Stimulated activated CD8-positive, alpha-beta memory T cell treated with anti-CD3 and anti-CD28 coated beads, Interleukin-7, amount 100 ng/mL, for 1 hour (primary cell): ENCODE data around the gene OR9A4.

ENCODE experiments used
- DNase-seq, 2 donors: peaks; one replicate each; pipeline ENCODE4 v3.0.0-alpha.2; 2020; ENCODE audit warnings: low read depth in 2 of 2

Gene OR9A4

GRCh38 chr7:141946796-141947195 lies 30.6 kb downstream of the OR9A4 start, which contains the start of gene CLEC5A:
TSS of gene CLEC5A (minus strand) at chr7:141946974. CDS start at chr7:141946292, 682 bp downstream.
- no peak for DNase-seq

- DNase-seq, result no peak
These were observed 32.8 kb downstream of the OR9A4 start for GRCh38 chr7:141949021-141949420.

GRCh38 chr7:141949451-141949850 lies 33.3 kb downstream of the OR9A4 start:
- no peak for DNase-seq

GRCh38 chr7:141949911-141950310 lies 33.7 kb downstream of the OR9A4 start:
- no peak for DNase-seq

GRCh38 chr7:141950806-141951205 lies 34.6 kb downstream of the OR9A4 start:
- DNase-seq, result no peak

- DNase-seq, result no peak
These were observed 36.3 kb downstream of the OR9A4 start for GRCh38 chr7:141952461-141952860.

GRCh38 chr7:141954334-141954733 lies 38.1 kb downstream of the OR9A4 start:
- DNase-seq, result no peak

GRCh38 chr7:141956084-141956483 lies 39.9 kb downstream of the OR9A4 start:
- DNase-seq, result no peak

- no peak for DNase-seq
These were observed 44.7 kb downstream of the OR9A4 start for GRCh38 chr7:141960687-141961422.
